NCI-H748 (cell line): Measurements from ENCODE around the gene SMIM1.

Experiments used
- DNase-seq: peaks from one replicate; lab custom pipeline; 2025; ENCODE audit not compliant: unreplicated experiment; lab: John Stamatoyannopoulos, UW

SMIM1 gene

GRCh38 chr1:3817821-3818597 lies 45.5 kb downstream of the SMIM1 start:
- DNase-seq: no peak

GRCh38 chr1:3819771-3820200 lies 47.2 kb downstream of the SMIM1 start:
- DNase-seq: no peak

DNA sequence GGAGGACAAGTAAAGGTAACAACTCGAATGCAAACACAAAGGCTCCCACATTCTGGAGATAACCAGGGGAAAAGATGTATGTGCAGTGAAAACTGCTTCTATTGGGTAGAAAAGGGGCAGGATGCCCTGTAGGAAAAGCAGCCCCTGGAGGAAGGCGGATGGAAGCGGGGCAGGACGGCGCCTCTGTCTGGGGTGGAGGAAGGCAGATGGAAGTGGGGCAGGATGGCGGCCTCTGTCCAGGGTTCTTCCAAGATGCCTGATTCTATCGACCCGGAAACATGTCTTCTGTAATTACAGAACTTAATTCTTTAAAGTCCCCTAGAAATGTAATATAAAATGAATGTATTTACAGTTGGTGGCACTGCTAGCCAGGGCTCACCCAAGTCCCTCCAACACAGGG lies 47.8 kb downstream of the SMIM1 start:
- no peak for DNase-seq

DNA sequence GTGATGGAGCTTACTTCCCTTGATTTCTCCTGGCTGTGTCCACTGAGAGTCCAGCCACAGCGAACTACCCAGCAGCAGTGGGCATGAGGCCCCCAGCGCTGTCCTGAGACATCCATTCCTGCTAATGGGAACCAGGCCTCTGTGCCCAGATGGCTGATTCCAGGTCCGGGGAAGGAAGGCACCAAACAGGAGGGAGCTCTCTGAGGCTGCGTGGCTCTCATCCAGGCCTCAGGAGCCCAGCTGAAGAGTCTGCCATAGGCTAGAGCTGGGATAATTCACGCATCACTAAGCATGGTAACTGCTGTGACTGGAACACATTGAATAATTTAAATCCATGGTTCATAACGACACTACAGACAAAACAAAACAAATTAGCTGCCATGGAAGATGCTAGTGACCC lies 48.5 kb downstream of the SMIM1 start:
- DNase-seq: no peak

- DNase-seq: no peak
These were observed 48.9 kb downstream of the SMIM1 start for GRCh38 chr1:3821447-3821846.

DNA sequence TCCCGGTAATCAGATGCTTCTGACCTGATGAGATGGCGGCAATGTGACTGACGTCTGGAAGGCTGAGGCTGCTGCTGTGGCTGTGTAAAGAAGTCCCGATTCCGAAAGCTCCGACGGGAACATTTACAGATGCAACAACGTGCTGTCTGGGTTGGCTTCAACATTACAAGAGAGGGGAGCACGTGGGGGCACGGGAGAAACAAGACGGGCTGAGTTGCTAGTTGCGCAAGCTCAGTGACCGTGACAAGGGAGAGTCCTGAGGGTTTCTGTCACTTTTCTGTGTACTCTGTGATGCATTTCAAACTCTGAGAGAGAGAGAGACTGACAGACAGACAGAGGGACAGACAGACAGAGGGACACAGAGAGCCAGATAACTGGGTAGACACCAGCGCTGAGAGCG lies 49.4 kb downstream of the SMIM1 start:
- no peak for DNase-seq

GRCh38 chr1:3822421-3822820 lies 49.9 kb downstream of the SMIM1 start:
- no peak for DNase-seq

DNA sequence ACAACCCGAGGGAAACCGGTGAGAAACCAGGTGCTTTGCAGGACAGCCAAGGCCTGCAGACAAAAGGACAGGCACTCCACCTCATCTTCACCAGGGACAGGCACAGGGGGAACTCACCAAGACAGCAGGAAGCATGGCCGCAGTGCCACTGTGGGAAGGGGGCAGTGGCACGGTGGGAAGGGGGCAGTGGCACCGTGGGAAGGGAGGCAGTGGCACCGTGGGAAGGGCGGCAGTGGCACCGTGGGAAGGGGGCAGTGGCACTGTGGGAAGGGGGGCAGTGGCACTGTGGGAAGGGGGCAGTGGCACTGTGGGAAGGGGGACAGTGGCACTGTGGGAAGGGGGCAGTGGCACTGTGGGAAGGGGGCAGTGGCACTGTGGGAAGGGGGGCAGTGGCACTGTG lies 52.1 kb downstream of the SMIM1 start:
- DNase-seq: no peak

GRCh38 chr1:3825356-3825755 lies 52.8 kb downstream of the SMIM1 start:
- no peak for DNase-seq
